WTC11 (cell line): ENCODE measurements around the gene SUSD4. TPM values are rescaled to one million over a fixed set of nuclear protein-coding genes. Genes with fewer than 3 reads are reported as not detected.

Source experiments
- ATAC-seq: fragments of 200-7000 bp; cut with Tn5 transposase; 2 replicates; pipeline ENCODE4 v1.10.0; 2021; ENCODE audit warnings: mild to moderate bottlenecking, moderate library complexity
- CTCF ChIA-PET: fragments of 300-600 bp; sonication (Branson Sonifier 250); formaldehyde crosslinking; loops from one replicate; lab custom pipeline; 2021; ENCODE audit warnings: antibody characterized with exemption; lab: Charles Lee
- POLR2A ChIA-PET: fragments of 350-600 bp; sonication (Branson Sonifier 250); formaldehyde crosslinking; loops from one replicate; lab custom pipeline; 2021; ENCODE audit warnings: antibody characterized with exemption; lab: Charles Lee
- DNase-seq: peaks from one replicate; pipeline ENCODE4 v3.0.0; 2021; ENCODE audit warnings: low spot score
- H3K27ac Mint-ChIP-seq: 2 replicates; pipeline ENCODE4 v1.8.0; 2021; ENCODE audit warnings: mixed read lengths
- H3K27me3 Mint-ChIP-seq: 2 replicates; pipeline ENCODE4 v1.8.0; 2021; ENCODE audit warnings: low read depth, mild to moderate bottlenecking, moderate library complexity, mixed read lengths
- H3K36me3 Mint-ChIP-seq: 2 replicates; pipeline ENCODE4 v1.8.0; 2021; ENCODE audit warnings: mixed read lengths
- H3K4me1 Mint-ChIP-seq: 2 replicates; pipeline ENCODE4 v1.8.0; 2022; ENCODE audit warnings: mixed read lengths
- H3K4me3 Mint-ChIP-seq: 2 replicates; pipeline ENCODE4 v1.8.0; 2021; ENCODE audit warnings: mild to moderate bottlenecking, moderate library complexity, mixed read lengths
- H3K9me3 Mint-ChIP-seq: 2 replicates; pipeline ENCODE4 v1.8.0; 2021; ENCODE audit warnings: mixed read lengths
- AR ChIP-seq: fragments of 250-450 bp; sonication (Bioruptor Pico); IDR thresholded peaks from 2 replicates; pipeline ENCODE4 v1.9.0; 2021; ENCODE audit warnings: mild to moderate bottlenecking
- ATF1 ChIP-seq: sonication (generic); formaldehyde crosslinking; IDR thresholded peaks from 2 replicates; pipeline ENCODE4 v1.8.1; 2023; ENCODE audit warnings: mild to moderate bottlenecking, moderate library complexity, missing genetic modification reagents
- CDX4 ChIP-seq: fragments of 250-450 bp; sonication (Bioruptor Pico); IDR thresholded peaks from 2 replicates; pipeline ENCODE4 v1.9.0; 2021; ENCODE audit warnings: moderate library complexity, mild to moderate bottlenecking, inconsistent platforms, borderline replicate concordance
- CREM ChIP-seq: sonication (generic); formaldehyde crosslinking; IDR thresholded peaks from 2 replicates; pipeline ENCODE4 v1.8.1; 2022; ENCODE audit warnings: mild to moderate bottlenecking, missing genetic modification reagents, moderate library complexity
- ETV6 ChIP-seq: sonication (generic); formaldehyde crosslinking; IDR thresholded peaks from 2 replicates; pipeline ENCODE4 v1.8.1; 2022; ENCODE audit warnings: mild to moderate bottlenecking, missing genetic modification reagents
- FOXP1 ChIP-seq: sonication (generic); formaldehyde crosslinking; IDR thresholded peaks from 2 replicates; pipeline ENCODE4 v1.8.0; 2022; ENCODE audit warnings: missing genetic modification reagents, mild to moderate bottlenecking, moderate library complexity, borderline replicate concordance
- FOXP4 ChIP-seq: sonication (generic); formaldehyde crosslinking; IDR thresholded peaks from 2 replicates; pipeline ENCODE4 v1.8.0; 2022; ENCODE audit warnings: mild to moderate bottlenecking, missing genetic modification reagents
- KAT7 ChIP-seq: sonication (generic); formaldehyde crosslinking; IDR thresholded peaks from 2 replicates; pipeline ENCODE4 v1.8.1; 2023; ENCODE audit warnings: missing genetic modification reagents, mild to moderate bottlenecking, borderline replicate concordance
- NFYB ChIP-seq: sonication (generic); formaldehyde crosslinking; conservative IDR thresholded peaks from 2 replicates; pipeline ENCODE4 v1.8.0; 2022; ENCODE audit warnings: low read depth, missing genetic modification reagents
- NR2C2 ChIP-seq: sonication (generic); formaldehyde crosslinking; IDR thresholded peaks from 2 replicates; pipeline ENCODE4 v1.8.0; 2022; ENCODE audit warnings: mild to moderate bottlenecking, missing genetic modification reagents
- PRDM15 ChIP-seq: sonication (generic); formaldehyde crosslinking; IDR thresholded peaks from 2 replicates; pipeline ENCODE4 v1.8.0; 2022; ENCODE audit warnings: missing genetic modification reagents
- SOX15 ChIP-seq: fragments of 250-450 bp; sonication (Bioruptor Pico); IDR thresholded peaks from 2 replicates; pipeline ENCODE4 v1.9.0; 2021; ENCODE audit warnings: mild to moderate bottlenecking
- TEAD4 ChIP-seq: sonication (generic); formaldehyde crosslinking; IDR thresholded peaks from 2 replicates; pipeline ENCODE4 v1.8.0; 2022; ENCODE audit warnings: mild to moderate bottlenecking, missing genetic modification reagents
- ZNF138 ChIP-seq: sonication (generic); formaldehyde crosslinking; conservative IDR thresholded peaks from 2 replicates; pipeline ENCODE4 v1.8.1; 2022; ENCODE audit warnings: mild to moderate bottlenecking, moderate library complexity, missing genetic modification reagents
- ZNF281 ChIP-seq: sonication (generic); formaldehyde crosslinking; IDR thresholded peaks from 2 replicates; pipeline ENCODE4 v1.8.0; 2023; ENCODE audit warnings: mild to moderate bottlenecking, missing genetic modification reagents
- ZNF317 ChIP-seq: sonication (generic); formaldehyde crosslinking; IDR thresholded peaks from 2 replicates; pipeline ENCODE4 v1.8.1; 2023; ENCODE audit warnings: low read depth, mild to moderate bottlenecking, moderate library complexity, missing genetic modification reagents, borderline replicate concordance
- ZNF396 ChIP-seq: fragments of 250-450 bp; sonication (Bioruptor Pico); IDR thresholded peaks from 2 replicates; pipeline ENCODE4 v1.8.0; 2021; ENCODE audit warnings: mild to moderate bottlenecking, moderate library complexity, borderline replicate concordance
- ZNF416 ChIP-seq: fragments of 250-450 bp; sonication (Bioruptor Pico); IDR thresholded peaks from 2 replicates; pipeline ENCODE4 v1.9.0; 2021; ENCODE audit warnings: mild to moderate bottlenecking, inconsistent platforms
- total RNA-seq: library from RNA; stranded (reverse); gene quantifications from 3 replicates; pipeline ENCODE4 v1.2.3, GENCODE V29; 2021

Gene SUSD4
- total RNA-seq, 1 experiment from 2014 or later: 1.8 TPM

GRCh38 chr1:223228201-223228600 is 135.8 kb downstream of the SUSD4 start:
- DNase-seq: no peak
- no peaks in the 10 kb centered on the region for H3K4me1 Mint-ChIP-seq
- no peak overlapping the region for H3K27ac Mint-ChIP-seq
- H3K4me3 Mint-ChIP-seq: no peak overlapping the region
- H3K36me3 Mint-ChIP-seq: no peaks in the 10 kb centered on the region
- H3K9me3 Mint-ChIP-seq: no peaks in the 10 kb centered on the region
- peaks cover 5% of the 10 kb centered on the region; the same call in 1 of the 2 replicates for H3K27me3 Mint-ChIP-seq
- no peak for ATAC-seq
- CTCF ChIA-PET: no interaction called here
- POLR2A ChIA-PET: no interaction called here
- TF ChIP-seq NR2C2 (no peak), FOXP4 (CRISPR knock-in tag) (no peak), ZNF317 (no peak), SOX15 (CRISPR knock-in tag) (no peak), ATF1 (CRISPR knock-in tag) (no peak), ZNF138 (no peak), PRDM15 (CRISPR knock-in tag) (no peak), NFYB (CRISPR knock-in tag) (no peak)

- POLR2A ChIA-PET: no interaction called here
- H3K9me3 Mint-ChIP-seq: no peaks in the 10 kb centered on the region
- H3K4me3 Mint-ChIP-seq: no peak overlapping the region
- DNase-seq: no peak
- H3K36me3 Mint-ChIP-seq: no peaks in the 10 kb centered on the region
- no peak for TF ChIP-seq ZNF281 (CRISPR knock-in tag)
- no peak for TF ChIP-seq AR (CRISPR knock-in tag)
- no peak for TF ChIP-seq CREM (CRISPR knock-in tag)
- no peak for TF ChIP-seq ZNF396
- no peak for TF ChIP-seq ETV6
- TF ChIP-seq FOXP1 (CRISPR knock-in tag): no peak
- no peak for TF ChIP-seq TEAD4
- TF ChIP-seq KAT7: no peak
- no peak for TF ChIP-seq ZNF138
- no peak for TF ChIP-seq NR2C2
- TF ChIP-seq CDX4 (CRISPR knock-in tag): no peak
- no peak for TF ChIP-seq ZNF416
- no peak overlapping the region for H3K27ac Mint-ChIP-seq
- ATAC-seq: no peak
- H3K4me1 Mint-ChIP-seq: no peaks in the 10 kb centered on the region
- peaks cover 5% of the 10 kb centered on the region; the same call in 1 of the 2 replicates for H3K27me3 Mint-ChIP-seq
- CTCF ChIA-PET: no interaction called here
These were observed 136.3 kb downstream of the SUSD4 start for GRCh38 chr1:223227486-223228196.
